Transverse colon (tissue), 4 donors: ENCODE measurements around the gene ZNF516.

ENCODE experiments used
- CTCF ChIP-seq, 5 experiments: fragments of 200-600 bp in 3 of 5; fragments of 450-650 bp in 2 of 5; sonication (generic) in 3 of 5; IDR thresholded peaks; 1 replicate in 2 of 5; 2 replicates in 3 of 5; pipeline ENCODE4 v1.5.1; 2016 to 2017; ENCODE audit warnings: antibody characterized with exemption in 5 of 5, inconsistent platforms in 3 of 5, mild to moderate bottlenecking in 2 of 5, moderate library complexity in 1 of 5
- EP300 ChIP-seq: sonication (generic); formaldehyde crosslinking; IDR thresholded peaks from one replicate; pipeline ENCODE4 v1.6.1; 2017; ENCODE audit warnings: antibody characterized with exemption, low read depth
- POLR2A ChIP-seq: fragments of 450-650 bp; IDR thresholded peaks from one replicate; pipeline ENCODE4 v1.6.1; 2016; ENCODE audit warnings: antibody characterized with exemption, mild to moderate bottlenecking, moderate library complexity
- POLR2AphosphoS5 ChIP-seq, 3 donors: sonication (generic); formaldehyde crosslinking; IDR thresholded peaks; one replicate each; pipeline ENCODE4 v1.6.1; 2016; ENCODE audit warnings: antibody characterized with exemption in 3 of 3

- TF ChIP-seq CTCF (IDR thresholded peaks at IDR 0.05) (no peak), EP300 (no peak), POLR2AphosphoS5 (IDR thresholded peaks at IDR 0.05) (no peak), POLR2A (no peak)
Measured at GRCh38 chr18:76376225-76376624, 118.8 kb downstream of the ZNF516 start.
